Natural killer cell (primary cell): ENCODE measurements around the gene SLC7A6OS. TPM values are rescaled to one million over a fixed set of nuclear protein-coding genes. Genes with fewer than 3 reads are reported as not detected.
A peak's percentile ranks its signal among the peaks of the same experiment; 100 is the strongest.

Experiments used
- ATAC-seq, 3 donors: fragments of 150-1000 bp in 2 of 3; fragments of 200-7000 bp in 1 of 3; cut with Tn5 transposase; 1 replicate in 1 of 3; 2 replicates in 2 of 3; pipeline ENCODE4 v1.10.0; 2021; ENCODE audit warnings: mild to moderate bottlenecking in 2 of 3, moderate library complexity in 2 of 3
- DNase-seq, 2 donors: peaks; one replicate each; pipeline versions ENCODE4 v3.0.0 to v3.0.0-alpha.2; 2013 to 2021; ENCODE audit warnings: mixed read lengths in 1 of 2
- H3K27ac ChIP-seq: one replicate; pipeline ENCODE4 v1.5.1; 2013; ENCODE audit warnings: mild to moderate bottlenecking, low read length
- H3K27me3 ChIP-seq: one replicate; pipeline ENCODE4 v1.6.1; 2013; ENCODE audit warnings: low read length; ENCODE audit not compliant: control insufficient read depth, insufficient read depth
- H3K36me3 ChIP-seq: one replicate; pipeline ENCODE4 v1.6.1; 2013; ENCODE audit warnings: low read length; ENCODE audit not compliant: control insufficient read depth, insufficient read depth
- H3K4me1 ChIP-seq: one replicate; pipeline ENCODE4 v1.6.1; 2013; ENCODE audit warnings: low read length; ENCODE audit not compliant: control insufficient read depth, insufficient read depth
- H3K4me3 ChIP-seq: one replicate; pipeline ENCODE4 v1.5.1; 2013; ENCODE audit warnings: low read length
- H3K9me3 ChIP-seq: one replicate; pipeline ENCODE4 v1.6.1; 2013; ENCODE audit warnings: low read length; ENCODE audit not compliant: control insufficient read depth, insufficient read depth
- H3K27ac Mint-ChIP-seq, 2 donors: one replicate each; pipeline ENCODE4 v1.8.0; 2022; ENCODE audit warnings: mild to moderate bottlenecking in 2 of 2, mixed read lengths in 2 of 2, moderate library complexity in 1 of 2
- H3K27me3 Mint-ChIP-seq, 2 donors: one replicate each; pipeline ENCODE4 v1.8.0; 2022; ENCODE audit warnings: low read depth in 2 of 2, mixed read lengths in 2 of 2
- H3K36me3 Mint-ChIP-seq: one replicate; pipeline ENCODE4 v1.8.0; 2022; ENCODE audit warnings: mixed read lengths
- H3K4me1 Mint-ChIP-seq, 2 donors: one replicate each; pipeline ENCODE4 v1.8.0; 2022; ENCODE audit warnings: mixed read lengths in 2 of 2
- H3K4me3 Mint-ChIP-seq: one replicate; pipeline ENCODE4 v1.8.0; 2022; ENCODE audit warnings: mild to moderate bottlenecking, moderate library complexity, mixed read lengths
- H3K9me3 Mint-ChIP-seq, 2 donors: one replicate each; pipeline ENCODE4 v1.8.0; 2022; ENCODE audit warnings: mixed read lengths in 2 of 2
- WGBS: methylation state at CpG from one replicate; pipeline ENCODE4 v1.1.7; 2013; ENCODE audit warnings: missing lambda C conversion rate; ENCODE audit not compliant: insufficient coverage; 5-methylcytosine and 5-hydroxymethylcytosine counted together
- intact Hi-C: fragments of 100-400 bp; cut with micrococcal nuclease; formaldehyde crosslinking; loops from one replicate; pipeline ENCODE4 v1.14.2; 2022
- total RNA-seq, 4 donors: library from RNA; stranded (reverse); fragments of 120-200 nt in 1 of 4; gene quantifications; one replicate each; pipeline versions ENCODE4 v1.2.3 to v1.2.4, GENCODE V29; 2013 to 2022
- TF ChIP-seq, protein P1 (sequence below): fragments of 200-600 bp; IDR thresholded peaks from one replicate; pipeline ENCODE4 v1.8.0; 2022; ENCODE audit warnings: antibody characterized with exemption

Gene SLC7A6OS
- total RNA-seq, 3 donors from 2014 or later (not counting 1 experiment from before 2014, with no cell fraction given) = 46.3 to 57.3 (median 56.1) TPM

DNA sequence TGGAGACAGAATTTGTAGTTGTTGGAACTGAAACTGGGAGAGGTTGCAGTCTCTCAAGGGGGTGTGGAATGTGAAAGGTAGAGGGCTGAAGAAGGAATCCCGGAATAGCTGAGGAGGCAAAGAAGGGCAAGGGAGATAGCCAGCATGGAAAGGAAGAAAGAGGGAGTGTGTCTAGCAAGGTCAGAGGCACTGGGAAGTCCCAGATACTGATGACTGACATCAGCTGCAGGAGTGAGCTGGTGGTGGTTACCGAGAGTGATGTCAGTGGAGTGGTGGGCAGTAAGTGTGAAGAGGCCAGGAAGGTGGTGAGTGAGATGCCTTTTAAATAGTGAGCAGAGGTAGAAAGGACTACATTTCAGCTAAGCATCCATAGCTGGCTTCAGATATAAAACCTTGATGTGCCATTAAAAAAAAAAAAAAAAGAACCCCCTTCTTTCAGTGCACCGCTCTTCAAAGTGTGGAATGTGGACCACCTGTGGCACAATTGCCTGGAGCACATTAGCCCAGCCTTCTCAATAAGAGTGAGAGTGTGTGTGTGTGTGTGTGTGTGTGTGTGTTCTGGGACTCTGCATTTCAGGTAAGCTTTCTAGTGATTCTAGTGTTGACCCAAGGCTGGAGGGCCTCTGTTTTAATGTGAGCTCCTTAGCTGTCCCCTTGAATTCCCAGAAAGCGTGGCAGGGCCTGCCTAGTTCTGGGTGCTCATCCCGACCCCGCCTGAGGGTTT, 8.6 kb upstream of the SLC7A6OS start:
- Mint-ChIP-seq H3K27me3 (no peaks in the 10 kb centered on the region), H3K4me1 (peaks cover 17 to 23% of the 10 kb centered on the region in 2 donors), H3K27ac (peak overlapping the region; percentile 85 to 86), H3K4me3 (peak overlapping the region; percentile 33), H3K36me3 (no peaks in the 10 kb centered on the region), H3K9me3 (no peaks in the 10 kb centered on the region)
- WGBS = 67% methylated on average over 3 of the region's 6 CpGs
- peaks cover 11% of the 10 kb centered on the region for H3K4me1 ChIP-seq
- intact Hi-C loops = loop anchor here (10.0 kb wide), 2 partner anchors 235 to 755 kb away; partner anchors contain the start of genes CTCF and NFATC3
- peak; percentile 89 to 100 (median 99) for ATAC-seq
- DNase-seq = peak; percentile 24 to 26
- no peaks in the 10 kb centered on the region for H3K9me3 ChIP-seq
- H3K36me3 ChIP-seq = peaks cover 45% of the 10 kb centered on the region
- H3K27me3 ChIP-seq = no peaks in the 10 kb centered on the region
- H3K4me3 ChIP-seq = no peak overlapping the region
- H3K27ac ChIP-seq = peak overlapping the region; percentile 44
- TF ChIP-seq, protein P1, sequence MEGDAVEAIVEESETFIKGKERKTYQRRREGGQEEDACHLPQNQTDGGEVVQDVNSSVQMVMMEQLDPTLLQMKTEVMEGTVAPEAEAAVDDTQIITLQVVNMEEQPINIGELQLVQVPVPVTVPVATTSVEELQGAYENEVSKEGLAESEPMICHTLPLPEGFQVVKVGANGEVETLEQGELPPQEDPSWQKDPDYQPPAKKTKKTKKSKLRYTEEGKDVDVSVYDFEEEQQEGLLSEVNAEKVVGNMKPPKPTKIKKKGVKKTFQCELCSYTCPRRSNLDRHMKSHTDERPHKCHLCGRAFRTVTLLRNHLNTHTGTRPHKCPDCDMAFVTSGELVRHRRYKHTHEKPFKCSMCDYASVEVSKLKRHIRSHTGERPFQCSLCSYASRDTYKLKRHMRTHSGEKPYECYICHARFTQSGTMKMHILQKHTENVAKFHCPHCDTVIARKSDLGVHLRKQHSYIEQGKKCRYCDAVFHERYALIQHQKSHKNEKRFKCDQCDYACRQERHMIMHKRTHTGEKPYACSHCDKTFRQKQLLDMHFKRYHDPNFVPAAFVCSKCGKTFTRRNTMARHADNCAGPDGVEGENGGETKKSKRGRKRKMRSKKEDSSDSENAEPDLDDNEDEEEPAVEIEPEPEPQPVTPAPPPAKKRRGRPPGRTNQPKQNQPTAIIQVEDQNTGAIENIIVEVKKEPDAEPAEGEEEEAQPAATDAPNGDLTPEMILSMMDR = no peak

DNA sequence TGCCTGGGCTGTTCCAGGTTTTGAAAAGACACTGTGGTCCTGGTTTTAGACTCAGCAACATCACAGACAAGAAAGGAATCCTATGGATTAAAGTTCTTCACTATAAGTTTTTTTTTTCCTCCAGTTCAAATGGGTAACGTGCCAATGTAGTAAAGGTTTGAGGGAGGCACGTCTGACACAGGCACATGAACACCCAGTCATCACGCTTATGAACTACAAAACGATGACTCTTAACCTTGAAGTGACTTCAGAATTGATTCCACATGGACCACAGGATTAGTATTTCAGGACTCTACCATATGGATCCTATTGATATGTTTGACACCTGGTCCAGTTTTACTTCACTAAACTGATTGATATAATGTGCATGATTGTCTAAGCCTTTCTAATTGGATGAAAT, 2.4 kb upstream of the SLC7A6OS start:
- TF ChIP-seq, protein P1 = no peak
- Histone ChIP-seq H3K4me3 (no peak overlapping the region), H3K9me3 (no peaks in the 10 kb centered on the region), H3K27ac (no peak overlapping the region), H3K36me3 (peaks cover 33% of the 10 kb centered on the region), H3K27me3 (no peaks in the 10 kb centered on the region), H3K4me1 (peaks cover 29% of the 10 kb centered on the region)
- H3K27me3 Mint-ChIP-seq = no peaks in the 10 kb centered on the region
- H3K9me3 Mint-ChIP-seq = no peaks in the 10 kb centered on the region
- no peaks in the 10 kb centered on the region for H3K36me3 Mint-ChIP-seq
- ATAC-seq (no peak), DNase-seq (no peak)
- 96% methylated on average over 4 of the region's 4 CpGs for WGBS
- H3K4me1 Mint-ChIP-seq = peaks cover 30 to 39% of the 10 kb centered on the region in 2 donors
- peak overlapping the region in 1 of 2 donors; percentile 10 for H3K27ac Mint-ChIP-seq
- H3K4me3 Mint-ChIP-seq = no peak overlapping the region
- intact Hi-C loops = loop anchor here (10.0 kb wide), 2 partner anchors 228 to 748 kb away; partner anchors contain the start of genes CTCF and NFATC3

DNA sequence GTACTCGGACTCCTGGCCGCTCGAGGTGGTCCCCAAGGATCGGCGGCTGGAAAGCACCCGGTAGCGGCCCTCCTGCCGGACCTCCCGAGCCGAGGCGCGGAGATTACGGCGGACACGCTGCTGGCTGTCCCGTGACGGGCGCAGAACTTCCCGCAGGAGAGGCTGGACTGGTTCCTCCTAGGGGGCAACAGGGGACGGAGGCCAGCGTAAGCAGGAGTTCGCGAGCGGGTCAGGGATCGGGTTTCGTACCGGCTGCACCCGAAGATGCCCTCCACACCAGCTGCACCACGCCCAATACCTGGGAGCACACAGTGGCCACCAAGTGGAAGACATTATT, 341 bp downstream of the SLC7A6OS start:
- H3K4me3 ChIP-seq = peak overlapping the region; percentile 61

More for the DNA sequence above, 341 bp downstream of the SLC7A6OS start:
- H3K36me3 ChIP-seq = peaks cover 36% of the 10 kb centered on the region
- no peaks in the 10 kb centered on the region for H3K27me3 ChIP-seq
- H3K4me1 ChIP-seq = peaks cover 29% of the 10 kb centered on the region
- DNase-seq (peak in 1 of 2 donors; percentile 19), ATAC-seq (no peak)
- Mint-ChIP-seq H3K27ac (peak overlapping the region; percentile 93 to 96), H3K4me1 (peaks cover 30 to 39% of the 10 kb centered on the region in 2 donors), H3K4me3 (peak overlapping the region; percentile 96), H3K9me3 (no peaks in the 10 kb centered on the region), H3K27me3 (no peaks in the 10 kb centered on the region), H3K36me3 (no peaks in the 10 kb centered on the region)
- intact Hi-C loops = loop anchor here (1.0 to 10.0 kb wide), 3 partner anchors 26 to 746 kb away; partner anchors contain the start of genes CTCF and NFATC3
- H3K9me3 ChIP-seq = no peaks in the 10 kb centered on the region
- H3K27ac ChIP-seq = peak overlapping the region; percentile 69
- TF ChIP-seq, protein P1 = no peak
- under 1% methylated on average over 29 of the region's 29 CpGs for whole genome bisulfite sequencing
